ENCODE data around the gene PCNX4.

GRCh38 chr14:60184905-60185555 lies 93.3 kb downstream of the PCNX4 start:
- TF ChIP-seq CTCF (IDR thresholded peaks at IDR 0.05) = no peak
- TF ChIP-seq POLR2A (IDR thresholded peaks at IDR 0.05) = no peak
- TF ChIP-seq POLR2AphosphoS5 (IDR thresholded peaks at IDR 0.05) = no peak

Measured in prostate gland (tissue), 2 donors.